ENCODE results near the gene DBX1.
"Not testable (repeated sequence)": the region's sequence is repeated elsewhere in the genome, so short reads cannot be mapped to it uniquely, and the experiment has no call there.

DBX1 gene, protein sequence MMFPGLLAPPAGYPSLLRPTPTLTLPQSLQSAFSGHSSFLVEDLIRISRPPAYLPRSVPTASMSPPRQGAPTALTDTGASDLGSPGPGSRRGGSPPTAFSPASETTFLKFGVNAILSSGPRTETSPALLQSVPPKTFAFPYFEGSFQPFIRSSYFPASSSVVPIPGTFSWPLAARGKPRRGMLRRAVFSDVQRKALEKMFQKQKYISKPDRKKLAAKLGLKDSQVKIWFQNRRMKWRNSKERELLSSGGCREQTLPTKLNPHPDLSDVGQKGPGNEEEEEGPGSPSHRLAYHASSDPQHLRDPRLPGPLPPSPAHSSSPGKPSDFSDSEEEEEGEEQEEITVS

DNA sequence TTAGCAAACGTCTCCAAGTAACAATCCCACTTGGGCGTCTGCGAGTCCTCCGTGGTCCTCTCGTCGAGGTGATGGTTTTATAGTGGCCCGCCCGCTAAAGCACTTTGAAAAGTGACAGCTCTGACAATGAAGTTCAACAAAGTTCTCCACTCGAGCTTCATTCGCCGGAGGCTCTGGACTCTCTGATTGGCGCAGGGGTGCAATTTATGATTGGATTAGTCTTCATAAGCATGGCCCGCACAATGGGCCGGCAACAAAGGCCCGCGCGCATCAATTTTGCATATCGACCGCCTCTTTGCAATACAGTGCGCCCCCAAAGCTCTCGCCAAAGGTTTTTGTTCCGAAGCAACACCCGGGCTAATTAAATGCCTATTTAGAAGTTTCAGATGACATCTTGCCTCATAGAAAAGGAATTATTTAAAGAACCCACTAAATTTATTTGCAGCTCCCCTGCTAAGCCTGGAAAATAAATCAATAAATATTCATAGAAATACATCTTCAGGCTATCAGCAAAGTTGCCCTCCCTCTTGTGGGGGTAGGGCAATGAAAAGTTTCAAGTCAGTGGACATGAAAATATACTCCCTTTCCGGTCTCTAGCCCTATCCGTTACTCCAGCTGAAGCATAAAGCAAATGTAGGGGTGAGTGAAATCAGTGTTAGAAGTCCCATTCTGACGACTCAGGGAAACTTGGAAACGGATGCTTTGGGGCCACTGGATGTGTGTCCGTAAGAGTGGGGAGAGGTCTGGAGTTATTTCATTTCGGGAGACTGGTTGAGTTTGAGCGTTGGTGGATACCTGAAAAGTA lies at the start of gene DBX1:
Gene DBX1 (minus strand): TSS at position 51 of the 805 bp plus-strand sequence. CDS start 151 bp downstream, outside the sequence.
- no peak for DNase-seq

DNA sequence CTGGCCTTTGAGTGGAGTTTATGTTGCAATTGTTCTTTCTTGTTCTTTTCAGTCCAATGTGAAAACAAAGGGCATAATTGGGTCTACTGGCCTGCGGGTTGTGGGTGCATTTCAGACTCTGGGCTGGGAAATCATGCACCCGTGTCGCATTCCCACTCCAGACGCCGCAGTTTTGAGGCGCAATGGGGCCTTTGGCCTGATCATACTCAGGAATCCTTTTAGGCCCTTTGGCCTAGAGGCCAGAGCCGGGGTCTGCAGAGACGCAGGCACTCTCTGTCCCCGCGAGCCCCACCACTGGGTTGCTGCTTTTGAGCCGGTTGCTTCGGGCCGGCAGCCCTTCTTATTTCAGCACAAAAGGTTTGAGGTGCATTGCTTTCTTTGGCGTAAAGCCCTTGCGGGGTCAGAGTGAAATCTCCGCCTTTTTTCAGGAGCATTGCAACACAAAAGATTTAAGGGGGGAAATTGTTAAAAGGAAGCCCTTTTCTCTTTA lies 48.4 kb upstream of the DBX1 start:
- DNase-seq = no peak

DNA sequence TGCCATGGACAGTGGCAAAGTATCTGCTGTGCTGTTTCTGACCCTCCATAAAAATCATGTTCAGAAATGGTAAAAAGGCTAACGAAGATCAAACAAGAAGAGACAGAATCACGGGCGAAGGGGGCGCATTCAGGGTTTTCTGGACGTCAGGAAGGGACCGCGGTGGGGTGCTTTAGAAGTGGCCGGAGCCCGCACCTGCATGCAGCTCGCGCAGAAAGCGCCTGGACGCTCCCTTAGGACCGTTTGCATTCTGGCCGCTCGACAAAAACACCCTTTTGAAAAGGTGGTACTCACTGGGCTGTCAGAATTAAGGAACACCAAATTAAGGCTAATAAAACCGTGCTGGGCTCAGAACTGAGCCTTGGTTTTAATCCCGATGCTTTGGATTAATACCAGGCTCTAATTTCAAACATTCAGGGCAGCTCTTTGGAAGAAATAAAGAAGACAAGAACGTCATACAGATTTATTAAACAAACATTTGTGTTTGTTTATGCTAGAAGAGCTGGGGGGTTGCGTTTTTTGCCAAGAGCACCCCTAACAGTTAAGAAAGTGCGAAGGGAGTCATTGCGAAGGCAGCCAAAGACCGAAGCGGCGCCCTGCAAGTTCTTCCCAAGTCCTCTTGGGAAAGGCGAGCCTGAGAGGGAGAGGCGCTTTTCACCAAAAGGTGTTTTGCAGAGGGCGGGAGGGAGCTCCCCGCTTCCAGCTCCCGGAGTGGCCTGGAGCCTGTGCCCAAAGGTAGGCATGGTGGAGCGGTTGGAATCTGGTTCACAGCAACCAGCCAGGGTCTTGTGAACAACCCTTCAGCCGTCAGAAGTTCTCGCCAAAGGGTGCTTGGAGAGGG lies 47.7 kb upstream of the DBX1 start:
- no peak for DNase-seq

DNA sequence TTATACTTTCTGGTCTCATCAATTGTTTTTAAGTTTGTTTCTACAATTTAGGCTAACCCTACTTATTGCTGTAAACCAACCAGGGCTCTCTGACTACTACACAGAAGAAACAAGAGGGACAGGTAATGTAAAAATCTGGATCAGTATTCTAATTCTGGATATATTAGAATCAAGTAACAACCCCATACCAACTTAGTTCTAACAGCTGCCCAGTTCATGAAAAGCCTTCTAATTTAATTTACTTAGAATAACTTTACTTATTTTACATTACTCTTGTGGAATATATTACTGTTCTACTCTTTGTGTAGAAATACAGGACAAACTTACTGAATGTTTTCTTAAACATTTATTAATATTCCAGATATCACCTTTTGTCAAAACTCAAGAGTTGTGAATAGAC lies 45.5 kb upstream of the DBX1 start:
- no peak for DNase-seq

DNA sequence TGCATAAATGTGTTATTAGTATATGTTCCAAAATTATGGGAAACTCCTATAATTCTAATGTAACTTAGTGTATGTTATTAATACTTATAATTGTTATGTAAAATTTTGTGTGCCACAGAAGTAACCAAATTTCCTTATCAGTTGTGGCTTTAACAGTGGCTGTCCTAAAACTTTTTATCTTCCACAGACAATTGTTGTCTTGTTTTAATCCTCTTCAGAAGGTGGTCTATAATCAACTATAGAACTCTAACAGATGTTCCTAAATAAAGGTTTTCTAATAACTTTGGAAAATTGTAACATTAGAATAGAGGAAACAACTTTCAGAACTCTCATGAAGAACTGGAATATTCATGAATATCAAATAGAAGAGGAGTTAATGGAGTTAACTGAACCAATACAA lies 44.4 kb upstream of the DBX1 start:
- DNase-seq = no peak

DNA sequence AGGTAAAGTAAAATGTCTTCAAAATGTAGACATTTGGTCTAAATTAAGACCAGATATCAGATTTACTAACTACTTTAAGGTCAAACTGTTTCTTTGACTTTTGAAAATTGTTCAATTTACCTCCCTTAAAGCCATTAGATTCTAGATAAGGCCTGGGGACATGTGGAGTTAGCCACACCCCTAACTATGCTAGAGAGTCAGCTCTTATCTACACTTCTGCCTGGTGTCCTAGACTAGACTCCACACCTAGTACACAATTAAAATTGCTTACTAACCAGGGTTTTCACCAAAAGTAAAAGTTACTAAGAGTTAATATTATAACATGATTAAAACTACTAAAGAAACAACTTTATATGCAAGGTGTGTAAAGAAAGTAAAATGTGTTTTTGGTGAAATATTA lies 43.6 kb upstream of the DBX1 start:
- DNase-seq = no peak

DNA sequence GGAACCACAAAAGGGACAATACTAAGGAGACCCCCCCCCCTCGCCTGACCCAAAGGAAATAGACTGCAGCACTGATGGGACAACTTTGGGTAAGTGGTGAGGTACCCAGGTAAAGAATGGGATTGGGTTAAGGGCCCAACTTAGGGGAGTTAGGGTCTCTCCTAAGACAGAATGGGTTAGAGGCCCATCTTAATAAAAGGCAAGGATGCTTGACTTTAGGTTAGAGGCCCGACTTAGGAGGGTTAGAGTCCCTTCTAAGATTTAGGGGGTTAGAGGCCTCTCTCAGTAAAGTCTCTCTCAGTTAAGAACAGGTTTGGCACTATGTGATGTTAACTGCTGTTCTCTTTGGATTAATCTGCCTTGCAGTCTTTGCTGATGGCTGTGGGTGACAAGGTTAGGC lies 41.0 kb upstream of the DBX1 start:
- no peak for DNase-seq

DNA sequence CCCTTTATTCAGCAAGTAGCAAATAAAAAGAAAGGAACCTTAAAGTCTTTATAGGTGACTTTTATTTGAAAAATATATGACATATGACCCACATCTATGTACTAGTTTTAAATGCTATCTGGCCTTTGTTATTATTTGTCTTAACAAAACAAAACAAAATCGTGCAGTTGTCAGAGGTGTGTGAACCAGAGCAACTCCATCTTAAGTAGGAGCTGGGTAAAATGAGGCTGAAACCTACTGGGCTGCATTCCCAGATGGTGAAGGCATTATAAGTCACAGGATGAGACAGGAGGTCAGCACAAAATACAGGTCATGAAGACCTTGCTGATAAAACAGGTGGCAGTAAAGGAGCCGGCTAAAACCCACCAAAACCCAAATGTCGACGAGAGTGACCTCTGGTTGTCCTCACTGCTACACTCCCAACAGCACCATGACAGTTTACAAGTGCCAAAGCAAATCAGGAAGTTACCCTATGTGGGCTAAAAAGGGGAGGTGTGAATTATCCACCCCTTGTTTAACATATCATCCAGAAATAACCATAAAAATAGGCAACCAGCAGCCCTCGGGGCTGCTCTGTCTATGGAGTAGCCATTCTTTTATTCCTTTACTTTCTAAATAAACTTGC lies 40.2 kb upstream of the DBX1 start:
- not testable (repeated sequence) for DNase-seq

DNA sequence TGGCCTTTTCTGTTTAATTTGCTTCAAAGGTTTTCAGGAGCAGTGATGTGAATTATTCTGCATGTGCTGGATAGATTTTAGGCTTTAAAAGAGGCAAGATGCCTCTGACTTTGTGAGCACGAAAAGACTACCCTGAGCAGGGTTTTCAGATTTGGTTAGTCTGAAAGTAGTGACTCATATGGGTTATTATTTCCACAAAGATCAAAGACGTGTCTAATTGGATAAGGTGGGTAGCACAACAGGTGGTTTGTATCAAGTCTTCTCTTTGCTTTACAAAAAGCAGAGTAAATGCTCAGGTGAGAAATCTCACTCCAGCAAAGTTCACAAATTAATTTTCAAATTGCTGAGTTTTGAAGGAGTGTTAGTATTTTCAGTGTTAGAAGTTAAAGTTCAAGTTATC lies 37.6 kb upstream of the DBX1 start:
- no peak for DNase-seq

DNA sequence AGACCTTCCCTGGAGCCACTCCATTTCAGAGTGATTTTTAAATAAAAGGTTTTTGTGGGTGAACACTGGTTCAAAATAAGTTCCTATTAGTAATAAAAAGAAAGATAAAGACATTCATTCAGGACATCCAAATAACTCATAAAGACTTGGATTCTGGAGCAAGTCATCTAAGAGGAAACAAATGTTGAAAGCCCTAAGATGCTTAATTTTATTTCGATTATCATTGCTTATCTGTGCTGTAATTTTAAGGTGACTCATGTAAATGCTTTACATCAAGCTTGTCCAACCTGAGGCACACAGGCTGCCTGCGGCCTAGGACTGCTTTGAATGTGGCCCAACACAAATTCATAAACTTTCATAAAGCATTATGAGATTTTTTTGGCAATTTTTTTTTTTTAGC lies 34.2 kb upstream of the DBX1 start:
- DNase-seq = no peak

DNA sequence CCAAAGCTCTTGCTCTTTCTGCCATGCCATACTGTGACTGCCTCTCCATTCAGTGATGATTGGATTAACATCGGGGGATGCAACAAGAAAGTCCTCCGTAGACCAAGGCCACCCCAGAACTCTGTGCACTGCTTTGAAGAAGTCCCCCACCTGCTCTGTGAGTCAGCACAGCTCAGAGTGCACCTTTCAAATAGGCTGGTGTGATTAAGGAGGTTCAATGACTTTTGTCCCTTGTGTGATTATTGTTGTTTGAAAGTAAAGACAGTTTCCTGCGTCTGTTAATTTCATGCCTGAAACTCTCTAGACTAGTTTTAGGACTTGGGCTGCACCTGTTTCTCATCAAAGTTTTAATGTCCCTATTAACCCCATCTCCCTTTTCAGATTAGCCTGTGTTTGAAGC lies 33.0 kb upstream of the DBX1 start:
- DNase-seq = no peak

DNA sequence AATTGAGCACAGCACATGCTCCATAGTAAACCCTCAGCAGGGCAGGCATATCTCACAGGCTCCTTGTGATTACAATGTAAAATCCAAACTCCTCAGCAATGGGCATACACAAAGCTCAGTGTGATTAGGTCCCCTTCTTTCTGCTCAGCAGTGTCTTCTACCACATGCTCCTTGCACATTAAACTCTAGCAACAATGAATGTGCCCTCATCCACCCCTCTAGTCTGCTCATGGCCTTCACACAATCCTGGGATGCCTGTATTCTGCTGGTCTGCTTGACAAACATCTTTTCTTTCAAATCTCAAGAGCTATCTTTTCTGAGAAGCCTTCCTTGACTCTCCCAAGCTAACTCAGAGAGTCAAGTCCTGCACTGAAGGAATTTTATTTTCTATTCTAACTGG lies 32.4 kb upstream of the DBX1 start:
- no peak for DNase-seq

DNA sequence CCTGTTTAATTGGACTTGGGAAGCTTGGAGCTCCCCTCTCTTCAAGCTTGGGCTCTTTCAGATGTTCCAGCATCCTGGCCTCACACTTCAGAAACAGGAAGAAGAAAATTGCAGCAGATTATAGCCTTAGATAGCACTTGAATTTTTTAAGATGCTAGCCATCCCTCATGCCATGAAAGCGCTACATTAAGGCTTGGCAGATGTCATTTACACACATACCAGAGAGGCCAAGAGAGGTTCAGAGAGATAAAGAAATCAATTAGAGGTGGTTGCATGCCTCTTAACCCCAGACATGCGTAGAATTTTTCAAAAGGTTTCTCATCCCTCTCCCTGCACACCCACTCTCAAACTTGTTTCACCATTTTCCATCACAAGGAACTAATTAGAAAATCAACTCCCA lies 31.9 kb upstream of the DBX1 start:
- DNase-seq = no peak

DNA sequence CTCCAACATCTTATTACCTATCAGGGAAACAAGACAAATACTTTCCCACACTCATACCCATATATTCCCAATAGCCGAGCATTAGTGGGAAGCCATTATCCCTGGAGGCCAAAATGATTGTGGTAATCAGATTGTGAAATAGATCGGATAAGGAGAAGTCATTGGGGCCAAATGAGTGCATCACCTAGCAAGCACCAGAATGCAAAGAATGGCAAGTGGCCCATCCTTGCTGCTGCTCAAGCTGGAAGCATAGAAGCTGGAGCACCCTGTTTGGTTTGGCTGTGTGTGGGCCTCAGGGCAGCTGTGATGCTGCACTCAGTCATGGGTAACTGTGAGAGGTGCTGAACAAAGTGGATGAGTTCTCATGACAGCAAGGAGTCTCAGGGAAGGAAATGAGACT lies 18.7 kb upstream of the DBX1 start:
- DNase-seq = no peak

DNA sequence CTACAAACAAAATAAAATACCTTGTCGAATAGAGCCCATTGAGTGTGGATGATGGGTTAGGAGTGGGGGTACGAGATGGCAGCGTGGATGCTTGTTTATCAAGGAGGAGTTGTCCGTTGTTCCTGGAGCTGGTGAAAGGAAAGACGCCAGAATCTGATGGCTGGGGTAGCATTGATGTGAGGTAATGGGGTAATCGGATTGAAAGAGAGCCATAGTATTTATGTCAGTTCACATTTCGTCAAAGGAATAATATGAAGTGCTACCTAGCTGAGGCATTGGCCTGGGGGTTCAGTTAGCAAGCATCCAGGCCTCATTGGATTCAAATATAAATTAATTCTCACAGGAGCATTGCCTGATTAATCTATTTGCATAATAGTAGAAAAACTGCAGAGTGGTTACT lies 16.9 kb upstream of the DBX1 start:
- no peak for DNase-seq

DNA sequence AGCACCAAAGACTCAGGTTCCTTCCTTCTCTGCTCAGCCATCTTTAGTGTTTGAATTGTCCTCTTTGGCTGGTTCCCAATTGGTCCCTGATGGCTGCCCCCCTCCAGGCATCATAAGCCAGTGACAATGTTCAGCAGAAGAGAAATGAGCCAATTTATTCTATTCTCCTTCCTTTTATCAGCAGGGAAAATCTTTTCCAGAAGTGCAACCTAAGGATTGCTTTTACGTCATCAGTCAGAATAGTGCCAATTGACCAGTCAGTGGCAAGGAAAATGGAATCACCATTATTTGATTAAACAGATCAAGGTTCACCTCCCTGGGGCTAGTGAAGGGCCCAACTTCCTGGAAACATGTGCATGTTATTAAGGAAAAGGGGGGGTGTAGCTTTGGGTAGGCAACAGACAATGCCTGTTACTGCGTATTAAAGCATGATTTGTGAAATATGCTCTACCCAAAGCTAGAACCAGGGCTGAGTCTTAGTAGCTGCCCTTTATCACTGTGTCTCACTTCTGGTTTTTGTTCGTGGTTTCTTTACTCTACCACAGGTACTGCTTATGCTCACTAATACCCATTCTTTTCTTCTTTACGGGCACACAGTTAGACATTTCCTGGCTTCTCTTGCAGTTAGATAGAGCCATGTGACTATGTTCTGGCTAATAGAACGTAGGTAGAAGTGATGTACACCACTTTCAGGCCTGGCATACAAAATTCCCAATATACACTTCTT lies 12.6 kb upstream of the DBX1 start:
- DNase-seq = no peak

DNA sequence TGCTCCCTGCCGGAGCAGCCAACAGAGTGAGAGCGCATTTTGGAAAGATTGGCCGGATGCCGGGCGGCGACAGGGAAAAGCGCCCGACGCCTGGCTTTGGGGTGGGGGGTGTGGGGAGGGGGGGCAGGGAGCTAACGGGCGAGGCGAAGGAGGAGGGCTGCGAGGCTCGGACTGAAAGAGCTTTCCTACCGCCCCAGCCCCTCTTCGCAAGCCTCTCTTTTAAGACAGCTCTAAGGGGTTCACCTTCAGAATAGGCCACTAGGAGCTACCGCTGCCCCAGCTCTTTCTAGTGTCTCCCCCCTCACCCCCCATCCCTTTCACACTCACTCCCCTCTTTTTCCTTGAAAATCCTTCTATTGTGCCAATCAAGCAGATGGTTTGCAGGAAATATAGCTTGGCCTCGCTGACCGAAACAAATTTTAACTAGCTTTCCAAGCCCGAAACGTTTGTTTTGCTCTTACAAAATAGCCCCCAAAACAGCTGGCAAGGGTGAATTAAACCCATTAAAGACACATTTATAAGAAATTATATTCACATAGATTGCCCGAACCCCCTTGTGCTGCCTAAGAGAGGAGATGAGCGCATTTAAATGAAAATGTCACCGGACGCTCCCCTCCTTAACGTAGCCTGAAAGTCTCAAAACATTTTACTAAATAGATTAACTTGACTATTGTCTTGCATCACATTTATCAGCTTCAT lies 3.7 kb upstream of the DBX1 start:
- no peak for DNase-seq

DNA sequence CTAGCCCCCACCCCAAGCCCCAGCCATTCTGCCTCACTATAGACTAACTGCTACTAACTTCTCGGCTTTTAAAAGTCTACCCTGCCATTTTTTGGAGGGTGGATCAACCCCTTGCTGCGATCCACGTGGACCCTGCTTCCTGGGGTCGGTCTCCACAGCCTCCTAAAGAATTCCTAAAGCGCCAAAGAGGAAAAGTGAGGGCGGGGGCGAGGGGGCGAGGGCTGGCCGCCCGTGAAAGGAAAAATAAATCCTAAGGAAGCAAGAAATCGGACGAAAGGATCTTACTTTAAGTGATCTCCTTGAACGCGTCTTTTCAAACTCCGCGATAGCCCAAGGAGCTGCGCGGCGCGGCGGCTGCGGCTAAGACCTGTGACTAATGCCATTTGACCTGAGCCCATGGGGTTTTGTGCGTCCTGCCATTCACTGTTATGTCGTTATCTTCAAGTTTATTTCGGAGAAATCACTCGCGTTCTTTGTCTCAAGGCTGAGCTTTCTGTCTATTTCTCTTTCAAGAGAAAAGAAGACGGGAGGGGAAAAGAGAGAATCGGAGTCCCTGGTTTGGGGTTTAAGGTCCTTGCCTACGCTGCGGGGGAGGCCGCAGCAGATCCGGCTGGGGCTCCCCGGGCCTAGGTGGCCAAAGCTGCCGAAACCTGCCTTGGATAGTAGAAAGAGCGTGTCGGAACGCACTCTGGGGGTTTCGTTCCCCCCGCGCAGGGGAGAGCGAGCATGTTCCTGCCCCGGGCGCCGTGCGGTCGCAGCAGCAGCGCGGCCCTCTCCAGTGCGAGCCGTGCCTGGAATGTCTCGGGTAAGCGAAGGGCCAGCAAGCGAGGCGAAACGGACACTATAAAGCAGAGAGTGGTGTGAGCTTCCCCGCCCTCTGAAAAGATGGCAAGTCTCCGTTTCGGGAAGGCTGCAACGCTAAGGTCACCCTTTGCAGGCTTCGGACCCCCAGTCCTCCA lies 2.8 kb upstream of the DBX1 start:
- DNase-seq = no peak

DNA sequence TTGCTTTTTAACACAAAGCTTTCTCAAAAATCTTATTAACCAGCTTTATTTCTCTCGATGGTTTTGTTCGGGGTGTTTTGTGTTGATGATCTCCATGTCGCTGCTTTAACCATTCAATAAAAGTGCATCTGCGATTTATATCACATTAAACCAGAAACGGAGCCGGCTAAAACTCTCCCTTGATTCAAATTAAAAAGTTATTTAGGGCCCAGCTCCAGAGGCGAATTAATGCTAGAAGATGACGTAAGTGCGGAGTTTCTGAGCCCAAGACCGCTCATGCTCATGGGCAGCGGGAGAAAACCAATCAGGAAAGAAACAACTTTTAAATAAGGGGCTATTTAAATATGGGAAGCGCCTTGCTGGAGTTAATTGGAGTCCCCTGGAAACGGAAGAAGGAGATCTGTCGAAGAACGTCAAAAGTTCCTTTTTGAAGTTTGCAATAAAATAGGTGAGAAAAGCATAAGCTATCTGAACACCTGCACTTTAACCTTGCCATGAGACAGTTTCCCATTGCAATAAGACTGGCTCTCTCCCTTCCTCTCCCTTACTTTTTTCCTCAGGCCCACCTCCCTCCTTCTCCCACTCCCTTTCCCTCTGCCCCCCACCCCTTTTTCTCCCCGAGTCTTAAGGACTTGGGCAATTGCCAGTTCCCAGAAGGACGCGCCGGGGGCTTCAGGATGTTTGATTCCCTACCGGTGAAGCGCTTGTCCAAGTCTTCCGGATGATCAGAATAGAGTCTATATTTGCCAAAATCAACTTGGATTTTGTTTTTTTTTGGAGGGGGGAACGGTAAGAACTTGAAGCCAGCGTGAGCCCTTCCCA lies 1.9 kb upstream of the DBX1 start:
- no peak for DNase-seq

Data from NCI-H510A treated with DMSO at 0.1 percent for 48 hours (cell line).